Neural cell (in vitro differentiated cells): ENCODE measurements around the gene SIK3. TPM values are rescaled to one million over a fixed set of nuclear protein-coding genes. Genes with fewer than 3 reads are reported as not detected.

ENCODE experiments used
- H2AFZ ChIP-seq: fragments of 200-600, 300-800 bp; sonication (generic), shearing (Covaris generic); 2 replicates; pipeline ENCODE4 v1.6.0; 2014; ENCODE audit warnings: low read depth, mild to moderate bottlenecking, antibody characterized with exemption, low read length, moderate library complexity
- H3F3A ChIP-seq: fragments of 200-600 bp; shearing (Covaris generic); 2 replicates; pipeline ENCODE4 v1.6.1; 2016; ENCODE audit warnings: mild to moderate bottlenecking, moderate library complexity, mixed read lengths, antibody characterized with exemption, low read length; ENCODE audit not compliant: insufficient read depth, poor library complexity, severe bottlenecking
- H3K27ac ChIP-seq: fragments of 200-600, 300-800 bp; sonication (generic), shearing (Covaris generic); 2 replicates; pipeline ENCODE4 v1.5.1; 2014; ENCODE audit warnings: mild to moderate bottlenecking, low read length, moderate library complexity
- H3K27me3 ChIP-seq: fragments of 300-800, 200-600 bp; sonication (generic), shearing (Covaris generic); 2 replicates; pipeline ENCODE4 v1.6.0; 2014; ENCODE audit warnings: mild to moderate bottlenecking, low read depth, low read length, moderate library complexity; ENCODE audit not compliant: insufficient read depth
- H3K36me3 ChIP-seq: fragments of 300-800, 200-600 bp; sonication (generic), shearing (Covaris generic); 2 replicates; pipeline ENCODE4 v1.5.1; 2014; ENCODE audit warnings: mild to moderate bottlenecking, antibody characterized with exemption, low read length, moderate library complexity; ENCODE audit not compliant: insufficient read depth
- H3K4me2 ChIP-seq: fragments of 300-800, 200-600 bp; sonication (generic), shearing (Covaris generic); 2 replicates; pipeline ENCODE4 v1.6.0; 2014; ENCODE audit warnings: mild to moderate bottlenecking, low read length
- H3K4me3 ChIP-seq: fragments of 300-800, 200-600 bp; sonication (generic), shearing (Covaris generic); 2 replicates; pipeline ENCODE4 v1.5.1; 2014; ENCODE audit warnings: mild to moderate bottlenecking, low read length, moderate library complexity
- H3K79me2 ChIP-seq: fragments of 200-600 bp; shearing (Covaris generic); replicated peaks from 2 replicates; pipeline ENCODE4 v1.6.0; 2014; ENCODE audit warnings: mild to moderate bottlenecking, low read length, moderate library complexity; ENCODE audit not compliant: insufficient read depth
- H3K9ac ChIP-seq: fragments of 300-800, 200-600 bp; sonication (generic), shearing (Covaris generic); 2 replicates; pipeline ENCODE4 v1.6.1; 2016; ENCODE audit warnings: mild to moderate bottlenecking, low read length, mixed read lengths
- H3K9me2 ChIP-seq: fragments of 200-600 bp; shearing (Covaris generic); 2 replicates; pipeline ENCODE4 v1.6.1; 2016; ENCODE audit warnings: mild to moderate bottlenecking, low read length, mixed read lengths; ENCODE audit not compliant: insufficient read depth
- H3K9me3 ChIP-seq: fragments of 200-600, 300-800 bp; sonication (generic), shearing (Covaris generic); 2 replicates; pipeline ENCODE4 v1.6.1; 2016; ENCODE audit warnings: mild to moderate bottlenecking, mixed run types, low read length, moderate library complexity, mixed read lengths
- H4K20me1 ChIP-seq: fragments of 200-600 bp; shearing (Covaris generic); 2 replicates; pipeline ENCODE4 v1.6.1; 2016; ENCODE audit warnings: mild to moderate bottlenecking, mixed run types; ENCODE audit not compliant: insufficient read depth
- EP300 ChIP-seq: fragments of 450-650 bp; conservative IDR thresholded peaks from 2 replicates; pipeline ENCODE4 v1.6.1; 2014; ENCODE audit warnings: antibody characterized with exemption, mild to moderate bottlenecking, moderate library complexity; ENCODE audit not compliant: poor library complexity, severe bottlenecking
- EZH2 ChIP-seq: fragments of 200-600, 300-800 bp; shearing (Covaris generic), sonication (generic); IDR thresholded peaks from 2 replicates; pipeline ENCODE4 v1.6.1; 2014; ENCODE audit warnings: antibody characterized with exemption, low read length, borderline replicate concordance, mild to moderate bottlenecking; ENCODE audit not compliant: insufficient read depth, poor library complexity, severe bottlenecking
- MXI1 ChIP-seq: fragments of 450-650 bp; conservative IDR thresholded peaks from 2 replicates; pipeline ENCODE4 v1.6.1; 2014; ENCODE audit warnings: antibody characterized with exemption, mild to moderate bottlenecking; ENCODE audit not compliant: poor library complexity, severe bottlenecking
- POLR2AphosphoS5 ChIP-seq: IDR thresholded peaks from 2 replicates; pipeline ENCODE4 v1.6.1; 2012
- RAD21 ChIP-seq: fragments of 450-650 bp; conservative IDR thresholded peaks from 2 replicates; pipeline ENCODE4 v1.6.1; 2014; ENCODE audit warnings: antibody characterized with exemption, mild to moderate bottlenecking, moderate library complexity
- SMC3 ChIP-seq: fragments of 450-650 bp; conservative IDR thresholded peaks from 2 replicates; pipeline ENCODE4 v1.6.1; 2014; ENCODE audit warnings: antibody characterized with exemption, mild to moderate bottlenecking, moderate library complexity; ENCODE audit not compliant: poor library complexity
- TAF1 ChIP-seq: IDR thresholded peaks from 2 replicates; pipeline ENCODE4 v1.6.1; 2012; ENCODE audit warnings: low read depth
- polyA plus RNA-seq: library from polyadenylated mRNA; depleted of rRNA; stranded (reverse); fragments of >200 nt; gene quantifications from 2 replicates; pipeline ENCODE4 v1.2.3, GENCODE V29; 2014
- TF ChIP-seq, protein P1 (sequence below): fragments of 450-650 bp; IDR thresholded peaks from 2 replicates; pipeline ENCODE4 v1.5.1; 2014; ENCODE audit warnings: antibody characterized with exemption, mild to moderate bottlenecking, moderate library complexity; ENCODE audit not compliant: poor library complexity, severe bottlenecking
- TF ChIP-seq, protein P2 (sequence below): IDR thresholded peaks from 2 replicates; pipeline ENCODE4 v1.6.1; 2012; ENCODE audit warnings: borderline replicate concordance

Gene SIK3
- polyA plus RNA-seq, 1 donor from 2014 or later: 11.2 TPM

DNA sequence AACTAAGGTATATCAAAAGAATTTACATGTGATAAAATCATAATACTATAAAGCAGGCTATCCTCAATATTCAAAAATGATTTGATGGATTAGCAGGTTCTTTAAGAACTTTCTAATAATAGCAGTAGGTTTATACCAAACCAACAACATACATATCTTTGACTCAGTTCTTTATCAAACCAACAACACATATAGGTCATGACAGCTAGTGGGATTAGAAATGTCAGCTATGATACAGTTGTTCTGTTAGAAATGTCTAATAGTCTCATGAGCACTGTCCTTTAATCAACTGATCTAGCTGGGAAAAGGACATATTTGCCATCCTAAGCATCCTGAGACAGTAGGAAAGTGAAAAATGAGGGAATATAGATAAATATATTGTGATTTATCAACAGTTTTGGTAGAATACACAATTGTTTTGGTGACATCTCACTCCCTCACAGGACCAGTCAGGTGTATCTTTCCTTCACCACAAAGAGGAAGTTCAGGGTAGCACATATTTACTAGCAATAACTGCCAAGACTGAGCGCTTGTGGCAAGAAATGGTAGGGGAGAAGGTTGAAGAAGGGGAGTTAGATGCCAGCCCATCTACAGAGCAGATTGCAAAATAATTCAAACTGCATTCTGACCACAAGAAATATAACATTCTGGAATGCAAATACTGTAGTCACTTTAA, 170.0 kb downstream of the SIK3 start:
- no peak overlapping the region for H2AFZ ChIP-seq
- H3K4me2 ChIP-seq: no peak overlapping the region
- no peak overlapping the region for H3K27ac ChIP-seq
- no peaks in the 10 kb centered on the region for H4K20me1 ChIP-seq
- no peaks in the 10 kb centered on the region for H3F3A ChIP-seq
- H3K79me2 ChIP-seq: no peaks in the 10 kb centered on the region
- no peaks in the 10 kb centered on the region for H3K27me3 ChIP-seq
- no peak overlapping the region for H3K4me3 ChIP-seq
- TF ChIP-seq, protein P1, sequence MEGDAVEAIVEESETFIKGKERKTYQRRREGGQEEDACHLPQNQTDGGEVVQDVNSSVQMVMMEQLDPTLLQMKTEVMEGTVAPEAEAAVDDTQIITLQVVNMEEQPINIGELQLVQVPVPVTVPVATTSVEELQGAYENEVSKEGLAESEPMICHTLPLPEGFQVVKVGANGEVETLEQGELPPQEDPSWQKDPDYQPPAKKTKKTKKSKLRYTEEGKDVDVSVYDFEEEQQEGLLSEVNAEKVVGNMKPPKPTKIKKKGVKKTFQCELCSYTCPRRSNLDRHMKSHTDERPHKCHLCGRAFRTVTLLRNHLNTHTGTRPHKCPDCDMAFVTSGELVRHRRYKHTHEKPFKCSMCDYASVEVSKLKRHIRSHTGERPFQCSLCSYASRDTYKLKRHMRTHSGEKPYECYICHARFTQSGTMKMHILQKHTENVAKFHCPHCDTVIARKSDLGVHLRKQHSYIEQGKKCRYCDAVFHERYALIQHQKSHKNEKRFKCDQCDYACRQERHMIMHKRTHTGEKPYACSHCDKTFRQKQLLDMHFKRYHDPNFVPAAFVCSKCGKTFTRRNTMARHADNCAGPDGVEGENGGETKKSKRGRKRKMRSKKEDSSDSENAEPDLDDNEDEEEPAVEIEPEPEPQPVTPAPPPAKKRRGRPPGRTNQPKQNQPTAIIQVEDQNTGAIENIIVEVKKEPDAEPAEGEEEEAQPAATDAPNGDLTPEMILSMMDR: no peak
- TF ChIP-seq, protein P2, sequence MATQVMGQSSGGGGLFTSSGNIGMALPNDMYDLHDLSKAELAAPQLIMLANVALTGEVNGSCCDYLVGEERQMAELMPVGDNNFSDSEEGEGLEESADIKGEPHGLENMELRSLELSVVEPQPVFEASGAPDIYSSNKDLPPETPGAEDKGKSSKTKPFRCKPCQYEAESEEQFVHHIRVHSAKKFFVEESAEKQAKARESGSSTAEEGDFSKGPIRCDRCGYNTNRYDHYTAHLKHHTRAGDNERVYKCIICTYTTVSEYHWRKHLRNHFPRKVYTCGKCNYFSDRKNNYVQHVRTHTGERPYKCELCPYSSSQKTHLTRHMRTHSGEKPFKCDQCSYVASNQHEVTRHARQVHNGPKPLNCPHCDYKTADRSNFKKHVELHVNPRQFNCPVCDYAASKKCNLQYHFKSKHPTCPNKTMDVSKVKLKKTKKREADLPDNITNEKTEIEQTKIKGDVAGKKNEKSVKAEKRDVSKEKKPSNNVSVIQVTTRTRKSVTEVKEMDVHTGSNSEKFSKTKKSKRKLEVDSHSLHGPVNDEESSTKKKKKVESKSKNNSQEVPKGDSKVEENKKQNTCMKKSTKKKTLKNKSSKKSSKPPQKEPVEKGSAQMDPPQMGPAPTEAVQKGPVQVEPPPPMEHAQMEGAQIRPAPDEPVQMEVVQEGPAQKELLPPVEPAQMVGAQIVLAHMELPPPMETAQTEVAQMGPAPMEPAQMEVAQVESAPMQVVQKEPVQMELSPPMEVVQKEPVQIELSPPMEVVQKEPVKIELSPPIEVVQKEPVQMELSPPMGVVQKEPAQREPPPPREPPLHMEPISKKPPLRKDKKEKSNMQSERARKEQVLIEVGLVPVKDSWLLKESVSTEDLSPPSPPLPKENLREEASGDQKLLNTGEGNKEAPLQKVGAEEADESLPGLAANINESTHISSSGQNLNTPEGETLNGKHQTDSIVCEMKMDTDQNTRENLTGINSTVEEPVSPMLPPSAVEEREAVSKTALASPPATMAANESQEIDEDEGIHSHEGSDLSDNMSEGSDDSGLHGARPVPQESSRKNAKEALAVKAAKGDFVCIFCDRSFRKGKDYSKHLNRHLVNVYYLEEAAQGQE: no peak
- TF ChIP-seq TAF1 (no peak), SMC3 (no peak), RAD21 (no peak), EP300 (no peak), MXI1 (no peak), POLR2AphosphoS5 (no peak)
- no peak overlapping the region for H3K9ac ChIP-seq
- H3K36me3 ChIP-seq: peaks cover 4% of the 10 kb centered on the region
- no peaks in the 10 kb centered on the region for H3K9me2 ChIP-seq
- no peaks in the 10 kb centered on the region for H3K9me3 ChIP-seq

DNA sequence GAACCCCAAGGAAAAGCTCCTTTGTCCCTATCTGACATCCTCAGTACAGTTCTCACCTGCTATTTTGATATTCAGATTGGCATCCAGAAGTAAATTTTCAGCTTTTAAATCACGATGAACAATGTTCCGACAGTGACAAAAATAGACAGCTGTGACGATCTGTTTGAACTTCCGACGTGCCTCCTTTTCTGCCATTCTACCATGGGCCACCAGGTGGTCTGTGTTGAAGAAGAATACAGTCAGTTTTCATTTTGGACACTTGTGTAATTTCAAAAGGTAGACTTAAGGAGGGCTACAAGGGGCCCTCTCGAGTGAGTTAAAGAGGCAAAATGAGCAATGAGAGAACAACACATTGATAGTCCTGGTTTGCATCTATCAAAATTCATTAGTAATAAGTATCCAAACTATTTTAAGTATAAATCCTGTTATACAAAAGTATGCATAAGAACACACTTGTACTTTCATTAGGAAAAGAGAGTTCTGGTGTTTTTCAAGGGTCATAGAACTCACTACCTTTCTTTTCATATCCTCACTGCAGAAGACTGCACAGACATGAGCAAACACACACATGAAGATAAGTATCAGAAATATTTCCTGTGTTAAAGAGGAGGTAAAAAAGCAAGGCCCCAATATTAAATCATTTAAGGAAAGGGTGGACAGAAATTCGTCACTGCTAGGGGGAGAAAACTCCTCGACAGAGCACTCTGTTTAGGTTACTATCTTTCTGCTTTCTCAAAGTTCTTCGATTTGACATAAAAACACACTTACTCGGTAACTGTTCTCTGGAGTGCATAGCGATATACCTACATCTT, 170.9 kb downstream of the SIK3 start:
- Histone ChIP-seq H3K27ac (no peak overlapping the region), H3K9me3 (no peaks in the 10 kb centered on the region), H3K27me3 (no peaks in the 10 kb centered on the region), H3F3A (no peaks in the 10 kb centered on the region), H3K4me2 (no peak overlapping the region), H3K4me3 (no peak overlapping the region), H2AFZ (no peak overlapping the region), H3K36me3 (peaks cover 4% of the 10 kb centered on the region), H4K20me1 (no peaks in the 10 kb centered on the region), H3K9ac (no peak overlapping the region), H3K79me2 (no peaks in the 10 kb centered on the region), H3K9me2 (no peaks in the 10 kb centered on the region)
- peak; percentile 54 for TF ChIP-seq SMC3
- TF ChIP-seq, protein P1: peak; percentile 45
- no peak for TF ChIP-seq EZH2
- no peak for TF ChIP-seq MXI1
- no peak for TF ChIP-seq RAD21
- TF ChIP-seq EP300: no peak
- TF ChIP-seq POLR2AphosphoS5: no peak
- TF ChIP-seq, protein P2: no peak
- no peak for TF ChIP-seq TAF1
